Measurements from ENCODE around the gene GAD1.

Gene GAD1

DNA sequence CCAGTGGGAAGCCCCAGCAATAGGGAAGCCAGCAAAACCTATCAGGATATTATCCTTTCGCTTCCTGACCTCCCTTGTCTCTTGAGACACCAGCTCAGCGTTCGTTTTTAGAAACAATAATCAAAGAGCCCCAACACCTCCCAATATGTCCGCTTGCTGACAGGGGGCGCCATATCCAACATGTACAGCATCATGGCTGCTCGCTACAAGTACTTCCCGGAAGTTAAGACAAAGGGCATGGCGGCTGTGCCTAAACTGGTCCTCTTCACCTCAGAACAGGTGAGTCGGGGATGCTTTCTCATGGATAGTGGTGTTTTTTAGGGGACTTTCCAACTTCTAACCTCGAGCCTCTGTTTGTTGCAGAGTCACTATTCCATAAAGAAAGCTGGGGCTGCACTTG lies 28.7 kb downstream of the GAD1 start:
- no peak overlapping the region for H3K4me3 ChIP-seq (ENCODE audit: low read length)
- no peak for TF ChIP-seq CTCF (IDR thresholded peaks at IDR 0.05; ENCODE audit: insufficient read depth, low read depth, low read length, missing control alignments)
- no peak for DNase-seq (ENCODE audit: low read depth)

DNA sequence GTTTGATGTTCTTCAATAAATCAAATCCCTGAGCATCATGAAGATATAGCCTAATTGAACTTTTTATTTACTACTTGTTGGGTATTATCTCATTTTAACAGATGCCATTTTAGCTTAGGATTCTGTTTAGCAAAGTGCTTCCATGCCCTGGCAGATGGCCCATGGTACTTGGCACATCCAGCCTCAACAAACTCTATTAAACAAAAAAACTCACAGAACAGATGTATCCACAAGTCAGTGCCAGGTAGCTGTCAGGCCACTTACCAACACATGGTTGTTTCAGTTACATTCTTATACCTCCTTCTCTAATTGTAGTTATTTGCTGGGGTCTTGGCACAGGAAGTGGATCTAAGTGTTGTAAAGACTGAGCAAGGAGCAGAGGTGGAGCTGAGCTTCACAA lies 29.6 kb downstream of the GAD1 start:
- H3K4me3 ChIP-seq (ENCODE audit: low read length) = no peak overlapping the region
- TF ChIP-seq CTCF (IDR thresholded peaks at IDR 0.05; ENCODE audit: insufficient read depth, low read depth, low read length, missing control alignments) = no peak
- DNase-seq (ENCODE audit: low read depth) = no peak

GRCh38 chr2:170847716-170848115 lies 31.0 kb downstream of the GAD1 start:
- no peak for DNase-seq (ENCODE audit: low read depth)
- no peak overlapping the region for H3K4me3 ChIP-seq (ENCODE audit: low read length)
- TF ChIP-seq CTCF (IDR thresholded peaks at IDR 0.05; ENCODE audit: insufficient read depth, low read depth, low read length, missing control alignments) = no peak

GRCh38 chr2:170848587-170848986 lies 31.9 kb downstream of the GAD1 start:
- peak; percentile 24 for DNase-seq (ENCODE audit: low read depth)
- no peak overlapping the region for H3K4me3 ChIP-seq (ENCODE audit: low read length)
- no peak for TF ChIP-seq CTCF (IDR thresholded peaks at IDR 0.05; ENCODE audit: insufficient read depth, low read depth, low read length, missing control alignments)

DNA sequence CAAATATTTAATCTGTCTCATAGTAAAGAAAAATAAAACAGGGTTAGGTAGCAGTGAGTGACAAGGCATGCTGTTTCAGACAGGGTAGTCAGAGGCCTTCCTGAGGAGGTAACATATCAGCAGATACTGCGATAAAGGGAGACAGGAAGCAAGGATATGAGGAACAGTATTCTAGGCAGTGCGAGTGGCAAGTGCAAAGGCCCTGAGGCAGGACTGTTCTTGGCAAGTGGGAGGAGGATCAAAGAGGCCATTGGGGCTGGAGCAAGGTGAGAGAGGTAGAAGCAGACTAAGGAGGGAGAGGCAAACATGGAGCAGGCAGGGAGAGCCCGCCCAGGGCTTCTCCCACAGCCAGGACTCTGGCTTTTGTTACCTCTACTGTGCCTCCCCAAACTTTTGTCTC lies 33.6 kb downstream of the GAD1 start:
- no peak for TF ChIP-seq CTCF (IDR thresholded peaks at IDR 0.05; ENCODE audit: insufficient read depth, low read depth, low read length, missing control alignments)
- H3K4me3 ChIP-seq (ENCODE audit: low read length) = no peak overlapping the region
- no peak for DNase-seq (ENCODE audit: low read depth)

DNA sequence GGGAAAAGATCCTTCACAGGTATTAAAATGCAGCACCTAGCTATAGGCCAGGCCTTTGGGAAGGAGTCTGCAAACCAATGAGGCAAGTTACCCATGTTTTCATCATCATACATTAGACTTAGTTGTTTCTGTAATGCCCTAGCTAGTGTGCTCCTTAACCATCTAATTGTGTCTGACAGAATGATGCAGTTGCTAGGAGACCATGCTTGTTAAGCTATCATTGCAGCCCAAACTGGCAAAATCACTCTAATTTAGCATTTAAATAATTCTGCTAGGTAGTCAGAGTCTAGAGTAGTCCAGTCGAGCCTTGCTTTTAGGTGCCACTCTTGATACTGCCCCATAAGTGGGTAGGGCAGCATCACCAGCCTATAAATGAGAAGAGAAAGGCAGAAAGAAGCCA lies 34.9 kb downstream of the GAD1 start:
- H3K4me3 ChIP-seq (ENCODE audit: low read length) = no peak overlapping the region
- no peak for DNase-seq (ENCODE audit: low read depth)
- TF ChIP-seq CTCF (IDR thresholded peaks at IDR 0.05; ENCODE audit: insufficient read depth, low read depth, low read length, missing control alignments) = no peak

- peak; percentile 16 for DNase-seq (ENCODE audit: low read depth)
- H3K4me3 ChIP-seq (ENCODE audit: low read length) = no peak overlapping the region
- TF ChIP-seq CTCF (IDR thresholded peaks at IDR 0.05; ENCODE audit: insufficient read depth, low read depth, low read length, missing control alignments) = no peak
Measured at GRCh38 chr2:170856066-170856465, 39.4 kb downstream of the GAD1 start.

Data from epithelial cell of esophagus (primary cell).